ENCODE results near the gene USH1G.
"Not testable (repeated sequence)": the region's sequence is repeated elsewhere in the genome, so short reads cannot be mapped to it uniquely, and the experiment has no call there.

USH1G gene

GRCh38 chr17:74922694-74923537, at the start of gene USH1G:
Gene USH1G (minus strand): TSS chr17:74923255. CDS start chr17:74923073, 182 bp downstream.
- no peak for DNase-seq

DNA sequence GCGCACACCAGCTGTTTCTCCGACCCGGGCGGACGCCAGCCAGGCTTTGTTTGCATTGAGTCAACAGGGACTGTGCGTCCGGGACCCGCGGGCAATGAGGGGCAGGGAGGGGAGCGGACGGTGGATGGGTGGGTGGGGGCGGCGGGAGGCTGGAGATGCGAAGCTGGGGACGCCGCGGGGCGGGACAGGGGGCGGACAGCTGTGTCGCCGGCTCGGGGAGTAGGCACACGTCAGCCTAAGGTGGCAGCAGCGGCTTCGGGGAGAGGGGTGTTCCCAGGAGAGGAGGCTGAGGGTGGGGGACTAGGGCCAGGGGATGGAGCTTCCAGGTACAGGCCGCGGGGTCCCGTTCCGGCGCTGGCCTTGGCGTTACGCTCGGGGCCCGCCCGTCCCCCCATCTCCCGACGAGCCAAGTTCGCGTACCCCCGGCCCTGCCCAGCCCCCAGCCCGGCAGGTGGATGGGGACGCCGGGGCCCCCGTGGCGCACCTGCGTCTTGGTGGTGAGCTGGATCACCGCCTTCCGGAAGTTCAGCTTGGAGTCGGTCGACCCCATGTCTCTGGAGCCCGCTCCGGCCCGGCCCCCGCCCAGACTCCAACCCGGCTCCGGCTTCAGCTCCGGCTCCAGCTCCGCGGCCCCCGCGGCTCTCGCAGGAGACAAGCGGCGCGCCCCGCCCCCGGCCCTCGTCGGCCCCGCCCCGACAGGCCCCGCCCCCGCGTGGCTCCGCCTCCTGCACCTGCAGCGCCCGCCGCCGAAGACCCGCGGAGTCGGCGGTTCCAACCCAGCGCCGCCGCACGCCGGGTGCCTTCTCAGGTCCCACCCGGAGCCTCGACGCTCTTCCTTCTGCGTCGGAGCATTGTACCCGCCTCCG, 49.3 kb upstream of the USH1G start, which contains the start of gene HID1:
HID1 (minus strand) TSS at position 653 of the 866 bp plus-strand sequence; CDS start at position 550, 103 bp downstream.
- DNase-seq: peak; percentile 92

- no peak for DNase-seq
Measured at GRCh38 chr17:74971842-74972106, 48.7 kb upstream of the USH1G start.

- no peak for DNase-seq
Measured at GRCh38 chr17:74971069-74971841, 48.2 kb upstream of the USH1G start.

GRCh38 chr17:74970395-74970794, 47.3 kb upstream of the USH1G start:
- no peak for DNase-seq

- not testable (repeated sequence) for DNase-seq
Measured at GRCh38 chr17:74969501-74969900, 46.4 kb upstream of the USH1G start.

DNA sequence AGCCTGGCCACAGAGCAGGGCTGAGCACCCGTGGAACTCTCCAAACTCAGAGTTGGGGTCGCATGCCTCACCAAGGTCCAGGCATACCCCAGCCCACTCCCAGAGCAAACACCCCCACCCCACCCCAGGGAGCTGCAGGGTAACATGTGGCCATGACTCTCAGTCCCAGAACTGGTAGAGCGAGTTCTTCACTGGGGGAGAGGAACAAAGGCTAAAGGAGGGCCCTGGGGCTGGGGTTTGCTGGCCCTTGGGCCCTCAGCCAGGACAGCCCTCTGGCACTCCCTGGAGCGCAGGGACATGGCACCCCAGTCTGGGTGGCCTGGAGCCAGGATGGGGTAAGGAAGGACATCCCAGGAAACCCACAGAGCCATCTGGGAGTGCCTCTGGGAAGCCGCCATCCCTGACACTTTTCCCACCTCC, 45.3 kb upstream of the USH1G start:
- no peak for DNase-seq

DNA sequence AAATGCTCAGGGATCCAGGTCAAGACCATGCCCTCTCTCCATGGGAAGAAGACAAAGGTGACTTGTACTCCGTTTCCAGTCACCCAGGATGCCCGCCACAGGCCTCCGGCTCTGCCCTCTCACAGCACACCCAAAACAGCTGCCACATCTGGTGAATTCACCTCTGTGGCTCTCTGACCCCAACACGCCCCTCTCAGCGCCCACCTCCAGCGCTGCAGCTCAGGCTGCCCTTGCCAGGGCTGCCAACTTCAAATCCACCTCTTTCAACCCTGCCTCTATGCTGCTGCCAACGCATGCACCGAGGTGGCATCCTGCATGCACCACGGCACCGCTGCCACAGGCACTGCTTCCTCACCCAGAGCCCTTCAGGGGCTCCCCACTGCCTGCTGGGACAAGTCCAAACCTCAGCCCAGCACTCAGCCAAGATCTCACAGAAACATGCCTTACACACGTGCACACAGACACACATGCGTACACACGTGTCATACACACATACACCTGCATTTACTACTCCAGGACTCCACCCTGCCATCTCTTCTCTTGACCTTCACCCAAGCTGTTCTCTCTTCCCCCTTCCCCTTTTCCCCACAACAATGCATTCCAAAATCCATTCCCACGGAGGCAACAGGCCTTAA, 42.0 kb upstream of the USH1G start:
- no peak for DNase-seq

DNA sequence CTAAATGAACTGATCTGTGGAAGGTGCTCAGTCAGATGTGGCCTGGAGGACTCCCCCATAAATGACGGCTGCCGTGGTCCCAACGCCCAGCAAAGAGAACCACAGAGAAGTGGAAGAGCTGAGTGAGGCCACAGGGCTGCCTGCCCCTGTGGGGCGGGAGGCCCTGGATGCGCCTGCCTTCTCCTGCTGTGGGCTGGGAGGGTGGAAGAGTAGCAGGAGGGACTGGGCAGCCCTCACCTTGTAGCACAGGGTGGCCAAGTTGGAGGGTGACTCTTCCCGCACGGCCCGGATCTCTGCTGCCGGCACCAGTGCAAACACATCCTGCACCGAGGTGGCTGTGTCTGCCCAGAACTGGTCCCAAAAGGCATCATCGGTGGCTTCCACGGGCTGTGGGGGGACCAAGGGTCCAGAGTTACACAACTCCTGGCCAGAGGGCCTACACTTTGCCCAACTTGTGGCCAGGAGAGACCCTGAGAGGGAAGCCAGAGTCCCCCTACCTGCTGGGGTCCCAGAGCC, 41.2 kb upstream of the USH1G start:
- DNase-seq: no peak

DNA sequence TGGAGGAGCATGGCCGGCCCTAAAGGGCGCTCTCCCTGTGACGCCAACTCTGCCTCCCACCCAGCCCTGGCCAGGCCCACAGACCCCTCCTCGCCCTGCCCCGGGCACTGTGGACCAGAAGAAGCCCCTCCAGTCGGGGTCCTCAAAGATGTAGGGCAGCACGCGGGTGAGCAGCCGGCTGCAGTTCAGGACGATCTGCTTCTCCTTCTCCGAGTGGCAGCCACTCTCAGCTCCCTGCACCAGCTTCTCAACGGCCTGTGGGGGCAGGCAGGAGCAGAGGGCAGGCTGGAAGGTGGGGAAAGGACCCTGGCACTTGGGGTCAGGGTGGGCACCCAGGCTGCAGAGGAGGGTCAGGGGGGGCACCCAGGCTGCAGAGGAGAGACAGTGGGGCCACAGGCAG, 40.6 kb upstream of the USH1G start:
- no peak for DNase-seq

GRCh38 chr17:74962622-74963394, 39.8 kb upstream of the USH1G start:
- no peak for DNase-seq

DNA sequence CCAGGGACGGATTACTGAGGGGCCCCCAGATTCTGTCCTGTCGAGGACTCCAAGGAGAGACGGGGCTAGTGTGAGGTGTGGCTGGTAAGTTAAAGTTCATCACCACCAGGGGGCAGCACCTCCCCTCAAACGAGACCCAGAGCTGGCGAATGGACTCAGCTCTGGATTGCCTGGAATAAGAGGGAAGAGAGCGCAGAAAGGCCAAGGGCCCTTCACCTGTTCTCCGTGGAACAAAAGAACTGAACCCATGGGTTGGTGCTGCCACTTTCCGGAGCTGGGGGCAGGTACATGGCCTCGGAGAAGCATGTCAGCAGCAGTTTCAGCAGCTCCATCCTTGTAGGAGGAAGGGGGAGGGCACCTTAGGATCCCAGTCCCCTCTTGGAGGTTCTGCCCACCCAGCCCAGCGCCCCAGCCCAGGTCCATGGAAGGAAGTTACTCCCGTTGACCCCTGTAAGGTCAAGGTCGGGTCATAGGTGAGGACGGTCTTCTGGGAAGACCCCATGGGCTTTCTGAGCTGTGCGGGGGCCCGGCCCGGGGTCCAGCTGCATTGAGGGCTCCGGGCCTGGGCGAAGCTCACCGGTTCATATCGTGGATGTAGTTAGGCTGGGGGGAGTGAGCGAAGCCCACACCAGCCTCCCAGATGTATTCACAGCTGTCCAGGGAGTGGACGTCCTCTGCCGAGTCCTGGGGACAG, 38.7 kb upstream of the USH1G start:
- DNase-seq: peak; percentile 93

- DNase-seq: peak; percentile 83
Measured at GRCh38 chr17:74960570-74961342, 37.7 kb upstream of the USH1G start.

- no peak for DNase-seq
Measured at GRCh38 chr17:74959826-74960515, 36.9 kb upstream of the USH1G start.

DNA sequence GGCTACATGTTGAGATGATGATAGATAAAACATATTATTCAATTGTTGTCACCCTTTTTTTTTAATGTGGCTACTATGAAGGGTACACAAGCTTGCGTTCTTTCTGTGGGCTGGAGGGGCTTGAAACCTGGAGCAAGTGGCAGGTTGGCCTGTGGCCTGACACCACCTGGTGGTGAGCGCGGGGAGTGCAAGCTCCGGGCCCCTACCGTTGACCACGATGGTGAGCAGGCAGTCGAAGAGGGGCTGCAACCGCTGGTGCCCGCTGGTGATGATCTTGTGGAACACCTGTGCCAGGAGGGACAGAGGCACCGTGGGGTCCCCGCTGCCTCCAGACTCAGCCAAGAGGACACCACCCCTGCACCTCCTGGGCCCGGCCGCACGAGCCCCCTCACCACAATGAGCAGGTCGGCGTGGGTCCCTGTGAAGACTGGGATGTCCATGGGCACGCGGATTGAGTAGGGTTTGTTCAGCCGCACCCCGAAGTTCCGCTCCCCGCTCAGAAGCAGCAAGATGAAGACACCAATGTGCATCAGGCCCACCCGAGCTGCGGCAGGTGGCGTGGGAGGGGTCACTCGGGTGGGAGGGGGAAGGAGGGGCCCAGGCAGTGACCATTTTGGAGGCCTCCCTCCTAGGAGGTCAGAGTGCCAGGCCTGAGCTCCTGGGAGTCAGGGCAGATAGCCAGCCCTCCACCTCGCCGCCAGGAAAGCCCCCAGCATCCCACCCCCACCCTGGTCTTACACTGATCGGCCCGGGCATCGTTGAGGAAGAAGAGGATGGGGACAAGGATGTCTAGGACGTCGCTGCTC, 35.1 kb upstream of the USH1G start:
- DNase-seq: peak; percentile 92

GRCh38 chr17:74956093-74956492, 33.0 kb upstream of the USH1G start:
- DNase-seq: no peak

DNA sequence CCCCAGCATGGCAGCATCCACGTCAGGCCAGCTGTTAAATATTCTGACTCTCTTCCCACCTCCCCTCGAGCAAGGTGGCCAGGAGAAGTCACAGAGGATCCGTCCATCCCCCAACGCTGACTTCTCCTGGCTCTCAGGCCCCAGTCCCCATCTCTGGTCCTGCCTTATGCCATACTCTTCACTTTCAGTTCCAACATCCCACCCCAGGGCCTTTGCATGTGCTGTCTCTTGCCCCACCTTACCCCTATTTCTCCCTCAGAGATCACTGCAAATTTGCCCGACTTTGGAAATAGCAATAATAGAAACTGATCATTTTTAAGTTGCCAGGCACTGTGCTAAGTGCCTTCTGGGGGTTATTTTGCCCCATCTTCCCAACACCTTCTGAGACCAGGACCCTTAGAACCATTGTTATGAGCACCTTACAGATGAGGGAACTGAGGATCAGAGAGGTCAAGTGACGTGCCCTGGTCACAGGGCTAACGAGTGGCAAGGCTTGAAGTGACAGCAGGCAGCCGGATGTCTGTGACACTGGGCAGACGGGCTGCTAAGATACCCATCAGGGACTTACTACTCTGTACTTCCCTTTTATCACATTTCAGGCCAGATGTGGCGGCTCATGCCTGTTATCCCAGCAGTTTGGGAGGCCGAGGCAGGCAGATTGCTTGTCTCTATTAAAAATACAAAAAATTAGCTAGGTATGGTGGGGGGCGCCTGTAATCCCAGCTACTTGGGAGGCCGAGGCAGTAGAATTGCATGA, 31.8 kb upstream of the USH1G start:
- no peak for DNase-seq

DNA sequence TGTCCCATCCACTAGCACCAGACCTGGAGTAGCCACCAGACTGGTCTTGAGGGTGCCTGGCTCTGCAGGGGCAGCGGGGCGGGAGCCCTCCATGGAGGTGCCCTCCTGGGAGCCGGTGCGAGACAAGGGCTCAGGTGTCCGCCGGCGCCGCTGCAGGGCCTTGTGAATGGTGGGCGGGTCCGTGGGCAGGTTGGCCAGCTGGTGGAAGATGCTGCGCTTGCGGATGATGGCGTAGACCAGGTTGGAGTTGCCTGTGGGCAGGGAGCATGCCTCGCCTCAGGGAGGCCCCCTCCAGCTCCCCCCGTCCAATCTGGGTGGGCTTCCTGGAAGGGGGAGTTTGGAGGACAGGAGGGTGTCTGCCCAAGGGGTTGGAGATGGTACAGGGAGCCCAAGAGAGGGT, 31.1 kb upstream of the USH1G start:
- DNase-seq: no peak

Measured in activated effector memory CD4-positive, alpha-beta T cell treated with anti-CD3 and anti-CD28 coated beads, Interleukin-2, amount 50 U/mL, for 16 hours (primary cell).